DMS79 (cell line): ENCODE results near the gene PSTK.
A peak's percentile ranks its signal among the peaks of the same experiment; 100 is the strongest.

Source experiments
- DNase-seq: peaks from one replicate; lab custom pipeline; 2025; lab: John Stamatoyannopoulos, UW

The PSTK gene, protein sequence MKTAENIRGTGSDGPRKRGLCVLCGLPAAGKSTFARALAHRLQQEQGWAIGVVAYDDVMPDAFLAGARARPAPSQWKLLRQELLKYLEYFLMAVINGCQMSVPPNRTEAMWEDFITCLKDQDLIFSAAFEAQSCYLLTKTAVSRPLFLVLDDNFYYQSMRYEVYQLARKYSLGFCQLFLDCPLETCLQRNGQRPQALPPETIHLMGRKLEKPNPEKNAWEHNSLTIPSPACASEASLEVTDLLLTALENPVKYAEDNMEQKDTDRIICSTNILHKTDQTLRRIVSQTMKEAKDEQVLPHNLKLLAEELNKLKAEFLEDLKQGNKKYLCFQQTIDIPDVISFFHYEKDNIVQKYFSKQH

DNA sequence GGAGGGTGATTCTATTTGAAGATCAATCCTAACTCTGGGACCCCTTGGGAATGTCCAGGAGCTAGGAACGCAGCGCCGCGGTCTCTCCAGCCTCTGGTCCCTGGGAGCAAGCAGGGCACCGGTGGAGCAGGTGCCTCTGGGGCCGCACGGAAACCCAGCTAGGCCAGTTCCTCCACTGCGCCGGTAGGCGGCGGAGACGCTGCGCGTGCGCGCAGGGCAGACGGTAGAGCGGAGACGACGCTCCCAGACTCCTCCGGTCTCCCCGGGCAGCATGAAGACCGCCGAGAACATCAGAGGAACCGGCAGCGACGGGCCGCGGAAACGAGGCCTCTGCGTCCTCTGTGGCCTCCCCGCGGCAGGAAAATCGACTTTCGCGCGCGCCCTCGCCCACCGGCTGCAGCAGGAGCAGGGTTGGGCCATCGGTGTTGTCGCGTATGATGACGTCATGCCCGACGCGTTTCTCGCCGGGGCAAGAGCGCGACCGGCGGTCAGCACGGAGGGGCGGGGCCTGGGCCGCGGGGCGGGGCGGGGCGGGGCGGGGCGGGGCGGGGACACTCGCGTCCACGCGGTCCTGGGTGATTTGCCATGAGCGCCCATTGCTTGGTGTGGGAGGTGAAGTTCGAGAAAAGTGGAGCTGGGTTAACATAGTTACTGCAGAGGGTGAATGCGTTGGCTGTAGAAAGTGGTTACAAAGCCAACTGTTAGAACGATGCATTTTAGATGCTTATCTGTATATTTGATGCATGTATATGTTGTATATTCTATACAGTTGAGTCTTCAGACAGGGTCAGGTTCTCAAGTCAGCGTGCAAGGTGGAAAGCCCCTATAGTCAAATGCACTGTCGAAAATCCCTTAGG, at the start of gene PSTK:
Gene PSTK (plus strand): TSS at position 193 of the 857 bp plus-strand sequence. CDS start 79 bp downstream, at position 272.
- DNase-seq = peak; percentile 44

DNA sequence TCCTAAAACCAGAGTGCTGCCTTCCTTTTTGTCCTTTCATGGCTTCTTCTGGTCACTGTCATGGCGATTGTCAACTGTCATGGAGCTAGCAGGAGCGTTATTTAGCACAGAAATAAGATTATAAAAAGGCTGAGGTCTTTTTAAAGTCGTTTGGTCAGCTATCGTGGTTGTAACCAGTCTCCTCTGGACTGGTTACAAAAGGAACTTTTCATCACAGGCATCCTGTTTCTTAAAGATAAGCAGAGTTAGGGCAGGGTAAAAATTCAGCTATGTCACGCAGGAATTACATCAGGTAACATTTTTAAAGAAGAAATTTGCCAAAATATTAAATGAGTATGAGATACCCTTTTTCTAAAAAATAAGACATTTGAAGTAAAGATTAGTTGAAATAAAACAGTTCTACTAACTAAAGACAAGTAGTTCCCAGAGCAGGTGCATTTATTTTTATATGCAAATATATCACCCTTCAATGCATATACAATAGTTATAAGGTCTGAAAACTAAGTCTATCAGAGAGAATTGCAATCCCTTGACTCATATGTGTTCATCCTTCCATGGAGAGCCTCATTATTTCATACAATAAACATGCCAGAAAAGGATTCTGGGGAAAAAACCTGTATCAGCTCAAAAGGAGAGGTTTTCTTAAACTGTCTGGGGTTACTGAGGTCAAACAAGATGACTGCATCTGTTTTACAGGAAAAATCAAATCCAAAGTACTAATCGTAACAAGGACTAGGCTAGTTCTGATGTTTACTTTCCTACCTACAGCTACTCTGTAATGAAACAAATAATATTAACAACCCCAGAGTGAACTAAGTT, 48.9 kb upstream of the PSTK start:
- no peak for DNase-seq

DNA sequence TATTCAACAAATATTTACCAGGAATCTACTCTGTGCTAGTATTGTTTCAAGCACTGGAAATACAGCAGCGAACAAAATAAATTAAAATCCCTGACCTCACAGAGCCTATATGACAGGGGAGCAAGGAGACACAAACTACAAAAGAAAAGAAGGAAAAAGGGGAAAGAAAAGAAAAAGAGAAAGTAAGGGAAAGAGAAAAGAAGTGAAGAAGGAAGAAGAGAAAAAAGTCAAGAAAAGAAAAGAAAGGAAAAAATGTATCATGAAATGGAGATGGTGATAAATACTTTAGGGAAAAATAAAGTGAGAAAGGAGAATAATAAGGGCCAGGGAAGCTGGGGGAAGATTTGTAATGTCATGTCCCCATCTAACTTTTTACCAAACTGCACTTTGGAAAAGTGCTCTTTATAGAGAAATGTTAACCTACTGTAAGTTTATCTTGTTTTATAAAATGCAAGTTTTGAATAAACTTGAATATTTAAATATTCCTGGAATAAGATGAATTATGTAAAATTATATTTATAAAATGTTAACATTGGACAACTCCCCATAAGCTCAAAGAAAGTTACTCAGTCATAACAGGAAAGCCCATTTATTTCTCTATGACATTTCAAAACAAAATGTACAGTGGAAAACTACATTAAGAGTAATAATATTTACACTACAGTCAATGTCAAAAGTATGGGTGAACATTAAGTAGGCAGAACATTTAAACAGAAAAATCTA, 40.9 kb upstream of the PSTK start:
- DNase-seq = no peak

DNA sequence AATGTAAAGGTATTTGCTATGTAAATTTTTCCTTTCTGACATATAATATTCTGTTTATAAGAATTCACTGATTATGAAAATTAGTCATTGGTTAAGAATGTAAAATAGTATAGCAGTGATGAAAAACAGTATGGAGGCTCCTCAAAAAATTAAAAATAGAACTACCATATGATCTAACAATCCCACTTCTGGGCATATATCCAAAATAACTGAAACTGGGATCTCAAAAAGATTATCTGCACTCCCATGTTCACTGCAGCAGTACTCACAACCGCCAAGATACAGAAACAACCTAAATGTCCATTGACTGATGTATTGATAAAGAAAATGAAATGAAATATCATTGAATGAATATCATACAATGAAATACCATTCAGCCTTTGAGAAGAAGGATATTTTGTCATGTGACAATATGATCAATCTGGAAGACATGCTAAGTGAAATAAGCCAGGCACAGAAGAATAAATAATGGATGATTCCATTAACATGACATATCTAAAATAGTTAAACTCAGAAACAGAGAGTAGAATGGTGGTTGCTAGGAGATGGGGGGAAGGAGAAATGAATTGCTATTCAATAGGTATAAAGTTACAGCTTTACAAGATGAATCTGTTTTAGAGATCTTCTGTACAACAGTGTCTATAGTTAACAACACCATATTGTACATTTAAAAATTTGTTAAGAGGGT, 40.2 kb upstream of the PSTK start:
- DNase-seq = no peak

DNA sequence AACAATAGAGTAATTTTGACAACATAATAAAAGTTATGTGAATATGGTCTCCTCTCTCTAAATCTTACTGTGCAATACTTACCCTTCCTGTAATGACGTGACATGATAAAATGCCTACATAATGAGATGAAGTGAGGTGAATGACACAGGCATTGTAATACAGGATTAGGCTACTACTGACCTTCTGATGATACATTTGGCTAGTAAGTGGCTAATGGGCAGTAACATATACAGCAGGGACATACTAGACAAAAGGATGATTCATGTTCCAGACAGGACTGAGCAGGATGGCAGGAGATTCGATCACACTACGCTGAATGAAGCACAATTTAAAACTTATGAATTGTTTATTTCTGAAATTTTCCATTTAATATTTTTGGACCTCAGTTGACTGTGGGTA, 30.9 kb upstream of the PSTK start:
- DNase-seq = no peak

DNA sequence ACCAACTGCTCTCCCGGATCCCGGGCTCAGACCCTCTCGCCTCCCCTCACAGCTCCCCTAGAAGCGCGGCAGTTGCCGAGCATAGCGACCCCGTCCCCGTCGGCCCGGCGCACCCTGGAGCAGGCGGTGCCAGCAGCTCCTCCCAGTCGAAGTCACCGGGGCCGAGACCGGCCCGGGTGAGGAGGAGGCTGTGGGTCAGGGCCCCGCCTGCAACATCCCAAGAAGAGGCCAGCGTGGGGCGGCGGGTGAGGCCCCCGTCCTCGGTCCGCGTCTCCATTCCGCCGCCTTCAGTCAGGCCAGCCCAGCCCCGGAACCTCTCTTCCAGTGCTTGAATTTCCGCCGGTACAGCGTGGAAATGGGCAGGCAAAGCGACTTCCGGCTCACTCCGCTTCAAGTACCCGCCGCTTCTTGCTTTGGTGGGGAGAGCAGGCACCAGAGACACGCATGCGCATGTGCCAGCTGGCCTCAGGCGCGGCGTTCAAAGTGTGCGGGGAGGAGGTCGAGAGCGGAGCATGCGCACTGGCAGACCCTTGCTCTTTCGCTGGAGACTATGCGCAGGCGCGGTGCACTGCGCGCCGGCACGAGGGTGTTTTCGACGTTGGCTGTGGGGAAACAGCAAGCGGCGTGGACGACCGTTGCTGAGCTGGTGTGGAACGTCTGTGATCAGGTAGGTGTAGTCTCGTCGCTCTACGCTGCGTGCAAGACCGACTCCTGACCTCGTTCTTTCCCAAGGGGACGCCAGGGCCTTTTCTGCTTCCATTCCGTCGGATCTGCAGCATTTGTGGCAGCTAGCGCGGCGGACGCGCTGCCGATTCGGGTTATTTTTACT, 26.1 kb upstream of the PSTK start, which contains the start of gene C10orf88:
Gene C10orf88 (minus strand): TSS at position 326 of the 829 bp plus-strand sequence. CDS start 49 bp downstream, at position 277.
- DNase-seq = peak; percentile 85

DNA sequence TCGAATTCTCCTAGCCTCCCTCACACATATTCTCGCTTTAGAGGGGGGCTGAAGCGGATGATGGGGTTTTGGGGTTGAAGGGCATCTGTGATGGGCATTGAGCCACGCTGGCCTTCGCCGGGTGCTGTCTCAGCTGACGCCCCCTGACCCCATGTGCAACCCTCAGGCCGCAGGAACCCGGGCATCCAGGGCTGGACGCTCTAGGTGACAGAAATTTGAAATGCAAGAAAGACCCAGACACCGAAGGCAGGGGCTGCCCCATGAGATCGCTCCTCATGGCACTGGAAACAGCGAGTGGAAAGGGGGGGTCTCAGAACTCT, 25.5 kb upstream of the PSTK start:
- DNase-seq = no peak

DNA sequence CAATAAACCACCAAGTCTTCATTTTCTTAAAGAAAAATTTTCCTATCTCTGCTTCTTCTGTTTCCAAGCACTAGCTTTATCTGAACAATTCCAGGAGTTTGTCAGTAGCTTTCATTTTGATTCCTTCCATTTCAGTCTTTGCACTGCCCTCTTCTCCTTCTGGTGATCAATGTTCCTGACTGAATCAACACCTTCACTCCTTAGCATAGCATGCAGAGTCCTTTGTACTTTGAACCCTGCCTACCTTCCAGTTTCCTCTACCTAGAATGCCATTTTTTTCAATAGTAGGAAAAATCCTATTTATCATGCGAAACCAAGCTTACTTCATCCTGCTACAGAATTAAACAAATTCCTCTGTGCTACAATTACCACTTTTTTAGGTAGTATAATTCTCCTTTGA, 24.3 kb upstream of the PSTK start:
- no peak for DNase-seq

DNA sequence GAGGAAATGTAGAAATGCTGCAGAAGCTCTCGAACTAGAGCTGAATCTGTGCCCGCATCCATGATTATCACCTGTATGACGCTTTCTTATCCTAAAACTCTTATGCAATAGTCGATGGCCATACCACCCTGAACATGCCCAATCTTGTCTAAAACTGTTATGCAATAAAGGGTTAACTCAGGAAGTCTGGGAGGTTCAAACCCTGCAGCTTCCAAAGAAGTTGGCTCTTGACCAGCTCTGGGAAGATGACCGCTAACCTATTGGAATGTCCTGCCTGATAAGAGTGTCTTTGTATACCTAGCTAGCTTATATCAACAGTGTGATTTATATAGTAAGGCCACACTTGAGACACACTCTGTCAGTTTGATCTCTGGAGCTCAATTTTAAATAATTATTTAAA, 22.7 kb upstream of the PSTK start:
- no peak for DNase-seq

DNA sequence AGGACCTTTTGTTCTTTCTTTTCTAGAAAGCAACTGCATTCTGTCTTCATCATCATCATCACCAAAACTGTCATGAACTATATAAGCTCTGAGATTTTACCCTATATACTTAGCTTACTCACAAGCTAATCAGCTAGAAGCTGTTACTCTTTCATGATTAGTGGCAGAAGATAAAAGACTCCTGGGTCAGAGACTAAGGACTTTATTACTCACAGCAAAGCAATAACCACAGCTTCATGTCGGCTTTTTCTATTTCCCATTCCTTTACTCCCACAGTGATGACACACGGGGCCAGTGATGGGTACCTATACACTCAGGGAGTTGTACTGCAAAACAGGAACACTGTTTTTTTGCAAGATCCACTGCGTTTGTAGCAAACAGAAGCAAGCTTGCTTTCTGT, 17.8 kb upstream of the PSTK start:
- DNase-seq = no peak

DNA sequence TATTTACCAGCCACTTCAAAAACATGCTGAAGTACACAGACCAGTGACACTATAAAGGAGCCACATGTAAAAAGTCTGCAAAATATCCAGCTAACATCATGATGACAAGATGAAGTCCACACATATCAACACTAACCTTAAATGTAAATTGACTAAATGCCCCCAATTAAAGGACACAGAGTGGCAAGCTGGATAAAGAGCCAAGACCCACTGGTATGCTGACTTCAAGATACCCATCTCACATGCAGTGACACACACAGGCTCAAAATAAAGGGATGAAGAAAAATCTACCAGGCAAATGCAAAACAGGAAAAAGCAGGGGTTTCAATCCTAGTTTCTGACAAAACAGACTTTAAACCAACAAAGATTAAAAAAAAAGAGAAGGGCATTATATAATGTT, 13.3 kb upstream of the PSTK start:
- no peak for DNase-seq

DNA sequence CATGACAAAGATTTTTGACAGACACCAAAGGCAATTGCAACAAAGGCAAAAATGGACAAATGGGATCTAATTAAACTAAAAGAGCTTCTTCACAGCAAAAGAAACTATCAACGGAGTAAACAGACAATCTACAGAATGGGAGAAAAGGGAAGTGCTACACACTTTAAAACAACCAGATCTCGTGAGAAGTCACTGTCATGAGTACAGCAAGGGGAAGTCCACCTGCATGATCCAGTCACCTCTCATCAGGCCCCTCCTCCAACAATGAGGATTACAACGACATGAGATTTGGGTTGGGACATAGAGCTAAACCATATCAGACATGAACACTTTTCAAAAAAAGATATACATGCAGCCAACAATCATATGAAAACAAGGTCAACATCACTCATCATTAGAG, 11.5 kb upstream of the PSTK start:
- DNase-seq = no peak

DNA sequence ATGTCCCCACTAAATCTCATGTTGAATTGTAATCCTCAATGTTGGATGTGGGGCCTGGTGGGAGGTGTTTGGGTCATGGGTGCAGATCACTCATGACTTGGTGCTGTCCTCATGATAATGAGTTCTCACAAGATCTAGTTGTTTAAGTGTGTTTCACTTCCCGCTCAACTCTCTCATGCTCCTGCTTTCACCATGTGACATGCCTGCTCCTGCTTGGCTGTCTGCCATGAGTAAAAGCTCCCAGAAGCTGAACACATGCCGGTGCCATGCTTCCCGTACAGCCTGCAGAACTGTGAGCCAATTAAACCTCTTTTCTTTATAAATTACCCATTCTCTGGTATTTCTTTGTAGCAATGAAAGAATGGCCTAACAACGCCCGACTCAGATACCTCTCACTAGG, 6.2 kb upstream of the PSTK start:
- no peak for DNase-seq

DNA sequence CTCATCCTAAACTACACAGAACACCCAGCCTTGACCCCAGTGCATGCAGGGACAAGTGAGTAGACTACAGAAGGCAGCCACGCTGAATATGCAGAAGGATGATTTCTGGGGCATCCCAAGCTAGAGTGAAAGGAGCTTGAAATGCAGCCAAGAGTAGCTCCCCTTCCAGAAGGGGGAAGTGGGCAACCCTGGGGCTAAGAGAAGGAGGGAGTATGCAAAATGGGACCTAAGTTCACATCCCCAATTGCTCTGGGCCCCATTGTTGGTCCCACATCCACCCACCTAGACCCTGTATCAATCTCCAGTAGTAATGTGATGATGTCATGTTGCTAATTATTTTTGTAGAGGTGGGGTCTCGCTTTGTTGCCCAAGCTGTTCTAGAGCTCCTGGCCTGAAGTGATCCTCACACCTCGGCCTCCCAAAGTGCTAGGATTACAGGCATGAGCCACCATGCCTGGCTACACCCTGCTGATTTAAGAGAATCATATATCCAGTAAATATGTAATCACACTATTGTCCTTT, 5.6 kb upstream of the PSTK start:
- no peak for DNase-seq

DNA sequence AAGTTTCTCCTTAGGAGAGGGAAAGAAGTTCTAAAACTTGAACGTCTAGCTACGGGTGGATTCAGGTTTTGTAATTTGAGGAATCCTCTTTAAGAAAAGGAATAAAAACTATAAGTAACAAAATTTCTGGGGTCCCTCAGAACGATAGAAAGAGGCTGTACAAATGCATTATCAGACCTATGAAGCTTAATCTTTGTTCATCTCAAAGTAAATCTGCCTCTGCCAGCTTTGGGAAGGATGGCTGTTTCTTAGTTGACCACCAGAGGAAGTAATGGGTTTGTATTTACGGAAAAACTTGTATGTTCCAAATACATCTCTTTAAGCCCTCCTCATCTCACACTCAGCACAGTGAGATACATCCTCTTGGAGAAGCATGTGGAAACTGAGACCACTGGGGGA, 864 bp downstream of the PSTK start:
- no peak for DNase-seq

DNA sequence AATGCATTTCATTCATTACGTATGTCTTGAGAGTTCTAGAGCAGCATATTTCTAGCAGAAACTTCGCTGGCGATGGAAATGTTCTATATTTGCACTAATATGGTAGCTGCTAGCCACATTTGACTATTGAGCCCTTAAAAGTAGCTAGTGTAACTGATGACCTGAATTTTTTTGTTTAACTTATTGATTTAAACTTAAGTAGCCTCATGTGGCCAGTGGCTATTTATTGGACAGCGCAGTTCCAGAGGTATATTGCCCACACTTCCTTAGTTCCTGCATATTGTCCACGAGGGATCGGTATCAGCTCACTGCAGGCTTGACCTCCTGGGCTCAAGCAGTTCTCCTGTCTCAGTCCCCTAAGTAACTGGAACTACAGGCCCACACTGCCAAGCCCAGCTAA, 3.7 kb downstream of the PSTK start:
- no peak for DNase-seq

DNA sequence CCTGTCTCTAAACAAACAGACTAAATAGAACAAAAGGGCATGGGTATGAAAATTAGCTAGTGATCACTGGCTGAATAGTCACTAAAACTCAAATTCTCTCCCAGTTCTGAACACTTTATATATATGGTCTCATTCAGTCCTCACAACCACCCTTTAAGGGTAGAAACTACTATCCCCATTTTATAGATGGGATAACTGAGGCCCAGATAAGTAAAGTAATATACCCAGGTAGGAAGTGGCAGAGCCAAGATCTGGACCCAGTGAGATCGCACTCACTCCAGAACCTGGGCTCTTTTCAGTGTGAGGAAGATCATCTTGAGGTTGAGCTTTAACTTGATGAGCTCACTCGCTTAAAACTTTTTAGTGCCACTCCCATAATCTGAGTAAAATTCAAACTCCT, 4.5 kb downstream of the PSTK start:
- no peak for DNase-seq

DNA sequence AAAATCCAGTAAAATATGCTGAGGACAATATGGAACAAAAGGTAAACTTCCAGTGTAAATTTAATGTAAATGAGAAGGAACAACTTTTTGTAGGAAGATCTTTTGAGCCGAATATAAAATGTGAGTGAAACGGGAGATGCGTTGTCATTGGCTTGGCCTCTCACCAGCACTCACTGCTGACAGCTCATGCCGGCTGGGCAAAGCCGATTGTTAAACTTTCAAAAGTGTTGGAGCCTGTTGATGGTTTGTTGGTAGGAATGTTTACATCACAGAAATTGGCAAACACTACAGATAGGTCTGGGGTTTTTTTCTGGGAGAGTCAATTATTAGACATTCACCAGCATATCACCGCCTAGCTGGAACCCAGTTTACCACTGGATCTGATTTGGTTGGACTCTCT, 6.1 kb downstream of the PSTK start:
- DNase-seq = no peak

DNA sequence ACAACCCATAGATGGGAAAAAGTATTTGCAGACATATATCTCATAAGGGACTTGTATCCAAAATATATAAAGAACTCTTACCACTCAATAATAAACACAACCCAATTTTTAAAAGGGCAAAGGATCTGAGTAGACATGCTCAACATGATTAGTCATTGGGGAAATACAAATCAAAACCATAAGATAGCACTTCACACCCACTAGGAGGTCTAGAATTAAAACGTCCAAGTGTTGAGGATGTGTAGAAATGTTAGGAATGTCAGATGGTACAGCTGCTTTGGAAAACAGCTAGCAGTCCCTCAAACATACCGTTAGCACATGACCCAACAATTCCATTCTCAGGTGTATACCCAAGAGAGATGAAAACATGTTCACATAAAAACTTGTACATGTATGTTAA, 8.3 kb downstream of the PSTK start:
- no peak for DNase-seq

DNA sequence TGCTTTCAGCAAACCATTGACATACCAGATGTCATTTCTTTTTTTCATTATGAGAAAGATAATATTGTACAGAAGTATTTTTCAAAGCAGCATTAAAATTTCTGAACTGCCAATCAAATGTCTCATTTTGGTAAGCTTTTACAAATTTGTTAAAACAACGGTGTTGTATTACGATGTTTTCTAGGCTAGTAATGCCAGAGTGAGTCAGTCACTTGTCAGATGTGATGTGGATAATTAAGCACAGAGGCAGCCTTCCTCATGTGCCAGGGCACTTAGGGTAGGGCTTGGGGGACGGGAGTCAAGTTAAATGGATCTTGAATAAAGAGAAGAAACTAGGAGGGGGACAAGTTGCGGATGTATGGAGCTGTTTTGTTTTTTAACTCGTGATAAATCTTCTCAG, 10.1 kb downstream of the PSTK start:
- DNase-seq = no peak
